SK-N-SH treated with all-trans-retinoic acid at 6 μM for 48 hours (cell line): ENCODE results near the gene ERICH4.

Experiments used
- PATZ1 ChIP-seq: fragments of 250-450 bp; sonication (Bioruptor Pico); IDR thresholded peaks from 2 replicates; pipeline ENCODE4 v1.8.0; 2020; ENCODE audit warnings: mild to moderate bottlenecking, moderate library complexity, borderline replicate concordance
- ZC3H10 ChIP-seq: fragments of 250-450 bp; sonication (Bioruptor Pico); IDR thresholded peaks from 2 replicates; pipeline ENCODE4 v1.5.1; 2021; ENCODE audit warnings: mild to moderate bottlenecking, moderate library complexity

- TF ChIP-seq ZC3H10 (CRISPR knock-in tag) (no peak), PATZ1 (CRISPR knock-in tag) (no peak)
These were observed 20.5 kb upstream of the ERICH4 start for GRCh38 chr19:41422456-41422855.
